NCI-H1930 (cell line): ENCODE results near the gene CACNB1.
A peak's percentile ranks its signal among the peaks of the same experiment; 100 is the strongest.

ENCODE experiments used
- DNase-seq, 2 experiments: peaks; one replicate each; lab custom pipeline; 2025; lab: John Stamatoyannopoulos, UW

The CACNB1 gene

DNA sequence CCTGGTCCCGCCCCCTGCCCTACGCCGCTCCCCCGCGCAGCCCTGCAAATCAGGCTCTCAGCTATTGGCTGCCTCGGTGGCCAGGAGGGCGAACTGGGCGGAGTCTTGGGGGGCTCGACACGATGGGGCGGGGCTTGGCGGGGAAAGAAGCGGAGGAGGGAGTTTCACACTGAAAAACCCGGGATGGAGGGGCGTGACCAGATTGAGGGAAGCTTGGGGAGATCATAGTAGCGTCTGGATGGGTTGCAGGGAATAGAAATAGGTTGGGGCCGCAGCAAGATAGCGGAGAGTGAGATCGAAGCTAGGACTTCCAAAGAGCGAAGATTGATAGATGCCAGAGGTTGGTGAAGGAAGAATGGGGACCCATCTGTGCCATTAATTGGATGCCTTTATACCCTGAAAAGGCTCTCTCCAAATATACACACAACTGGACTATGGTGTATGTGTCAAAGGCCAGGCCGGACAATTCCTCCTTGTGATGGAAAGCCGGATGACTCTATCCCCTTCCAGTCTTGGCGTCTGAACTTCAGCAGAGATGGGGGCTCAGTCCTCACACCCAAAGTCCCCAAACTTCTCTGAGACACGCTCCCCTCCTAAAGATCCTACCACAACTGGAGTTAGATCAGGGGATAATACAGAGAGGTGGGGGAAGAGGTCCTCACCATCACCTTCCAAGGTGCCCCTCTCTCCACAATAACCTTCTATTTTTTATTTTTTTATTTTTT lies 28.7 kb upstream of the CACNB1 start:
- DNase-seq: peak; percentile 38 to 60

DNA sequence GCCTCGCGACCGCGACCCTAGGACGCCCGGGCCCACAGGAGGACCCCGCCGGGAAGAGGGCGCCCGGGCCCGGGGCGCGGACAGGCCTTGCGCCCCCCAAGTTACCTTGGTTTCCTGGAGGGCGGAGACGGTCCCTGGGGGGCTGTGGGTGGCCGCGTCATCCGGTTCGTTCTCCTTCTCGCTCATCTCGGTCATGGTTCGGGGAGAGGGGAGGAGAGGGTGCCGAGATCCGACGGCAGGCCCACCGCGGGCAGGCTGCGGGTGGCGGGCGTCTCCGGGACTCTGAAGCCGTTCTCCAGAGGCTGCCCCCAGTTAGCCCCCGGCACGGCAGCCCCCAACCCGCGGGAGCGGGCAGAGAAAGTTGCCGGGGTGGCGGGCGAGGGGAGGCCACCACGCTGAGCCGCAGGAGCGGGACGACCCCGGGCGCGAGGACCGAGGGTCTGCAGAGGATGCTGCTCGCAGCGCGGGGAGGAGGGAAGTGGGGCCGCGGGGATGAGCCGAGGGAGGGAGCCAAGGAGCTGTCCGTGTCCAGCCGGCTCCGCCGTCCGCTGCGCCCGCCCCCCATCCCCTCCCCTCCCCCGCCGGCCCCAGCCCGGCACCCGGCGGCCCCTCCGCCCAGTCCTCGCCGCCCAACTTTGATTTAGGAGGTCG lies 28.0 kb upstream of the CACNB1 start, which contains the start of gene STAC2:
STAC2 (minus strand) TSS at position 638 of the 651 bp plus-strand sequence; CDS start at position 195, 443 bp downstream.
- no peak for DNase-seq

DNA sequence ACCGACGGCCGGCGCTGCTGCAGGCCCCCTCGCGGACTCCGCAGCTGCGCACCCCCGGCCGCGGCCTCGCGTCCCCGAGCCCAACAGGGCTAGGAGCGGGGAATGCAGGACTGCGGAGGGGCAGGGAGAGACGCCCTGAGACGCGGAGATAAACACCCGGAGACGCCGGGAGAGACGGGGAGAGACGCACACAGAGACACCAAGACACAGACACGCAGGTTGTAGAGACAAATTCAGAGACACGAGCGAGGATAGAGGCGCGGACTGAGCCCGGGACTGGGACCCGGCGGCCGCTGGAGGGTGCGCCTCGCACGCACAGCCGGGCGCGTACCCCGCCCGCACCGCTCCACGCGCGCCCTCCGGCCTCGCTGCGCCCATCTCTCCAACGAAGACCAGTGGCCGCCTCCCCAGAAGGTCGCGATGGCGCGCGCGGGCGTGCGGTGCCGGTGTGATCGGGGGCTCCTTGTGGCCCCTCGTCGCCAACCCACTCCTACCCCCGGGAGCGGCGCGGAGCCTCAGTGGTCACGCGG lies 27.4 kb upstream of the CACNB1 start:
- no peak for DNase-seq

DNA sequence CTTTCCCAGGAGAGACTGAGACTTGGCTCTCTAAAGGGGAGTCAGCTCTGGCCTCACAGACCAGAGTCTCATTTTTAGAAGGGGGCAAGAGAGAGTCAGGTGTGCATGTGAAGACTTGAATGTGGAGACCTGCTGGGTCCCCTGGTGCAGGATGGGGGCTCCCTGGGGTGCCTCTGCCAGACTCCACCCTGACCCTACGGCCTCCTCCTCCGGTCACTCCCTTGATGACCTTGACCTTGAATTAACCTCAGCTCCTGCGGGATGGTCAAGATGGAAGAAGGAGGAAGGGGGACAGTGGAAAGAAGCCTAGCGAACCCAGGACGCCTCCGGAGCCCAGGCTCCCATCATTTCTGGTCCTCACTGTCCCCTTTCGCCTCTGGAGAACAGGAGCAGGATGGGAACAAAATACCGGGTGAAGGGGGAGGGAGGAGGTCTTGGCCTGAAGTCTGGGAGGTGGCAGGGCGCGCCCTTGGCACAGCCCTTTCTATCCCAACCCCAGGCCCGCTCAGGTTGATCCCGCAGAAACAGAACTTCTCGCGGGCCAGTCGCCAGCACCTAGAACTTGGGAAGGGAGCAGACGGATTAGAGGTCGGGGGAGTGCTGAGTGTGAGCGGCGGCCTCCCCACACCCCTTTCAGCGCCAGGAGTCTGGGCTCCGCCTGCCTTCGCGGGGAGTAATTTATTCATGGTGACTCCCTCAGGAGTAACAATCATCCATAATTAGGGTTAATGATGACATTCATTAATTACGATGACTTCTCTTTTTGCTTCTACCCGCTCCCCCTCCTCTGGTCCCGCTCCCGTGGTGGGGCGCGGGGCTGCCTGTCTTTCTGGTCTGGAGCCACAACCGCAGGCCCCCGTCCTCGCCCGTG lies 26.7 kb upstream of the CACNB1 start:
- DNase-seq: no peak

DNA sequence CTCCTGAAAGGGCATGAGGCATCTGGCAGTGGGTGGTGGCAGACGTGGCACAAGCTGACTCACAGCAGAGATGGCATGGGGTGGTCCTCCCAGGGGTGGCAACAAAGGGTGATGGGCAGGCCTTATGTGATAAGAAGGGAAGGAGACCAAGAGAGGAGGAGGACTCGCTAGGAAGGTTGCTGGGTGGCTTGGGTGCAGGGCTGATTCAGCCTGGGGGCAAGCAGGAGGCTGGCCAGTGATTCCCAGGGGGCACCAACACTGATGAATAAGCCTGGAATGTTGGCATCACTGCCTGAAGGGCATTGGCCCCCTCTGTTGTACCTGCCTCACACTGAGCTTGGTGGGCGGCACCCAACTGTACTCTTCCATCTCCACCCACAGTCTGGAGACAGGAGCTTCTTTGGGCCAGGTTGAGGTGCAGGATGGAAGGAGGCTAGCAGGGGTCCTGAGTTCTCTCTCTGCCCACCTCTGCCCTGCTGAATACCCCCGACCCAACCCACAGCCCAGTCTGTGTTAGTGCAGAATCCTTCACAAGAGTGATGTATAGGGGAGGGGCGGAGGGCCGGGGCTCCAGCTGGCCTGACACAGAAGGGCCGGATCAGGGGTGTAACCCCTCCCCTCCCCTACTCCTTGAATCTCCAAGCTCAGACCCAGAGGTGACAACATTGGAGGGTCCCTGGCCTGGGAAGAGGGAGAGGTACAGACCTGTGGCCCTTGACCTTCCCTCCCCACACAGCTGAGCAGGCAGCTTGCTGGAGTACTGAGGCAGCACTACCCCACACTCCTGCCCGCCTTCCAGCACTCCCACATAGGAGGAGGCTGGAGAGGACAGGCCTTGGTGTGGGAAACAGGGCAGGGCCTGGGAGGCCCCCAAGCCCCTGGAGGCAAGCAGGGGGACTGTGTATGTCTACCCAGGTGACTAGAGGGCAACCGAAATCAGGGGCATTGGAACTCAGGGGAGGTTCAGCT lies 25.7 kb upstream of the CACNB1 start:
- no peak for DNase-seq

DNA sequence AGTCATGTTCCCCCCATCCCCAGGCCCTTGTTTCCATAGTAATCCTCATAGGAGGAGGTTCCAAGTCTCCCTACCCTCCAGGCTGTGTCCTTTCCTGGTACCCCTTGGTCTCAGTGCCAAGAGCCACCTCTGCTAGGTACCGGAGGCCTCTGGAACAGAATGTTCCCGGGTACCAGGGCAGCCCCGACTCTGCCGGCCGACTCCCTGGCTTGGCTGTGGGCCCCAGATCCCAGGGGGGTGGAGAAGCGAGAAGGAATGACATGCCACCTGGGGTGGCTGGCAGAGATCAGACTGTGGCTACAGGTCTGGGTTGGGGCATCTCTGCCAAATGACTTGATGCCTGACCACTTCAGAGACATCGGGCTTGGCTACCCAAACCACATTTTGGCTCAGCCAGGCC lies 24.7 kb upstream of the CACNB1 start:
- DNase-seq: no peak

DNA sequence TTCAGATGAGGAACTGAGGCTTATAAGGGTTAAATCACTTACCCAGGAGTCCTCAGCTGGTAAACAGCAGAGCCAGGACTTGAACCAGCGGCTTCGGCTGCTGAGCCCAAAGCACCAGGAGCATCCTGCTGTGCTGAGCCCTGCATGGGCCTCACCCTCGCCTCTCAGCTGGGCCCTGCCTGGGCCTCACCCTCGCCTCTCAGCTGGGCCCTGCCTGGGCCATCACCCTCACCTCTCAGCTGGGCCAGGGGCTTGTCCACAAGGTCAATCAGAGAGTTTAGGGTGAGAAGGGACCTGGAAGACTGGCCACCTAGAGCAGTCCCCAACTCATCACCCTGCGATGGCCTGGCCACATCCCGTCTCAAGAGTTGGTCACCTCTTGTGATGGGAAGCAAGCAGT lies 24.1 kb upstream of the CACNB1 start:
- no peak for DNase-seq

DNA sequence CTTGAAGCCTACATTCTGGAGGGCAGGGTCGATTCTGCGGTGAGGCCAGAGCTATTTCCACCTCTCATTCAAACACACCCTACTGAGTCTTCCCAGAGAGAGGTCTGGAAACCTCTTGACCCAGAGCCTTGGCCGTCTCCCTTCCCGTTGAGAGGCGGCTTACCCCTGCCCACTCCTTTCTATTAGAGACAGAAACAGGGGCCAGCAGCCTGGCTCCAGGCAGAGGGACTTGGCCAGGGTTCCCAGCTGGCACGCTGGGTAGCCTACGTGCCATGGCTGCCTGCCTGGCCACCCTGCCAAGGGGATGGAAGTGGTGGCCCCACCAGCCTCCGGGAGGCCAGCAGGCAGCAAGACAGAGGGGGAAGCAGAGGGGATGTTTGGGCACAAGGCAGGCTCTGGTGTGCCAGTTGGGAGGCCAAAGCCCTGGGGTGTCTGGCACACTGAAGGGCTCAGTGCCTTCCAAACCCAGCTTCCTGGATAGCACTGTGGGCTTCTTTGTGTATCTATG lies 22.2 kb upstream of the CACNB1 start:
- no peak for DNase-seq

DNA sequence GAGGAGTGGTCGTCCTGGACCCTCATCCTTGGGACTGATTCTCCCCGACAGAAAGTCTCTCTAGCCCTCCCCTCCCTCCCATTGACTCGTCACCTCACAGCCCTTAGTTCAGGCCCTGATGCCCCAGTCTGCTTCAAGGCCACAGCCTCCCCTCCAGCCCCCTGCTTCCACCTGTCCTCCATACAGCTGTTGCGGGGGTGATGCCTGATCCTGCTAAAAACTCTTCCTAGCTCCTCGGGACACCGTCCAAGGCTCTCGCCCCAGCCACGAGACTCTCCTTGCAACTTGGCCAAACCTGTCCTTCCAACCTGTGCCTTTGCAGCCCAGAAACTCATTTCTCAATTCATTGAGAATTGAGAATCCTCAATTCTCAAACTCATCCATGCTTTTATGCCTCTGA lies 21.4 kb upstream of the CACNB1 start:
- DNase-seq: no peak

DNA sequence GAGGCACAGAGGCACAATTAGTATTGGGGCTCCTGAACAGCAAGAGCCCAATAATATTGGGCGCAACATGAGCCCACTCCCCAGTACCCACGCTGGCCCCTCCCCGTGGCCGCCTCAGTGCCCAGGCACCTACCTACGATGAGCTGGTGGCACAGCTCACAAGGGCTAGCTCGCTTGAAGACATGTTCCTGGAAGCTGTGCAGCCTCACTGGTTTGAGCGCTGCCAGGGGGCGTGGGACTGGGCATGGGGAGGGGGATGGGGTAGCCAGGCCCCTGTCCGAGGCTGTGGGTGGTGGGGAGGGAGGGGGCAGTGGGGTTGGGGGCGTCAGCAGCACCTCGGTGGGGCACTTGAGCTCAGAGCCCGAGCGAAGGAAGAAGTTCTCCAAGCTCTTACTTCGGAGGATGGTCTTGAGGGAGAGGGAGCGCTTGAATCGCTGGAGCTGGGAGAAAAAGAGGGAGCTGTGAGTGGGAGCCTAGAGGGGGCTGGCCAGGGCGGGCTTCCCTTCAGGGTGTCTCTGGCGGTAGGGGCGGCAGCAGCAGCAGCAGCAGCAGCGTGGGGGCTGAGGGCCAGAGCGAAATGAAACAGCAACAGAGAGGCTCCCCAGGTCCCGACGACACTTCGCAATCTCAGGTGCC lies 20.4 kb upstream of the CACNB1 start:
- no peak for DNase-seq

DNA sequence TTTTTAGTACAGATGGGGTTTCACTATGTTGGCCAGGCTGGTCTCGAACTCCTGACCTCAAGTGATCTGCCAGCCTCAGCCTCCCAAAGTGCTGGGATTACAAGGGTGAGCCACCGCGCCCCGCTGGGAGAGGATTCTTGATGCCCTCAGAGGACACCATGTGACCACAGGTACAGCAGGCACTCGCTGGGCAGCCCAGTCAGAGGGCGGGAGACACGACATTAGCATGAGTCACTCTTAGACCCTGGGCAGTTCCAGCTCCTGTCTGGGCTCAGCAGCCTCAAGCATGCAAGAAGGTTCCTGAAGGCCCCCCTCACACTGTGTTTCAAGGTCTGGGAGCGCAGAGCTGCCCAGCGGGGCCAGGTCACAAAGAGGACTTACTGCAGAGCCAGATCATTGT lies 16.4 kb upstream of the CACNB1 start:
- no peak for DNase-seq

DNA sequence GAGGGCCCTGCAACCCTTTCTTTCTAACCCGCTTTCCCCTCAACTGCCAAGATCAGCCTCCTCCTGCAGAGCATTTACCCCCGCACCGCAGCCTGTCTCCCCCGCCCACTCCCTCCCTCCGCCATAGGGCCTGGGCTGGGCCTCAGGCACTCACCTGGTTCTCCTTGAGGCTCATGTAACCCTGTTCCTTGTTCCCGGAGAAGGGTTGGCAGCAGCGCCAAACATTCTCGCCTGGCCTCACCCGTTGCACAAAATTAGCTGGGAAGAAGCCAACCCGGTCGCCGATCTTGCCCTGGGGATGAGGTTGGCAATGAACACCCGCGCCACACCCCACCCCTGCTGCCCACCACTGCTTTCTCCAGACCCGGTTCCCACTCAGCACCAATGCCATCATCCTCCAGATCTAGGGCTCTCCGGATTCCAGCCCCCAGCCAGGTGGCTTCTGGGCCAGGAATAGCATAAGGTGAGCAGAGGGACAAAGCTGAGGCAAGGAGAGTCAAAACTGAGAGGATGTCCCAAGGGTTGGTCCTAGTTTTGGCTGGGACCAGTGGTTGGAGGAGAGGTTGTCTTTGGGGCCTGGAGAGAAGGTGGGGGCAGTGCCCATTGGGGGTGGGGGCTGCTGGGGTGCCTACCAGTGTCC lies 15.5 kb upstream of the CACNB1 start:
- no peak for DNase-seq

DNA sequence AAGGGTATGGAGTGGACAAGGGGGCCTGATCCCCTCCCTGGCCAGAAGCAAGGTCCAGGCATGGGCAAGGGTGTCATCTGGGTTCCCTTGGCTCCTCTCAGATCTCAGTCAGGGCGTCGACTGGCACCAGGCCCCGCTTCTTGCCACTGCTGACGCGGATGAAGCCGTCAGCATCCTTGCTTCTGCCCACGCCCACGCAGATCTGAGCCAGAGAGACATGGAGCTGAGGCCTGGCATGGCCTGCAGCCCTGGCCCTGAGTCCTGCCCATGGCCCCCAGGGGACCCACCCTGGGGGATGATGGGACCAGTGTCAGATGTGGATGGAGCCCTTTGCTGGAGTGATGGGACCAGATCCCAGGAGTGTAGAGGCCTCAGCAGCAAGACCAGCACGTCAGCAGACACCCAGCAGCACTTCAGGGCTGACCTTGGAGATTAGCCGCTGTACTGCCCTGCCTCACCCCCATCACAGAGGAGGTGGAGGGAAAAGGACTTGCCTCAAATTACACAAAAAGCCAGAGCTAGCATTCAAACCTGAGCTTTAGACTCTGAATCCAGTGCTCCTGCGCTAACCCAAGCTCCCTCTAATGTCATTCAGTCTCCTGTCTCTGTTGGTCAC lies 14.8 kb upstream of the CACNB1 start:
- no peak for DNase-seq

DNA sequence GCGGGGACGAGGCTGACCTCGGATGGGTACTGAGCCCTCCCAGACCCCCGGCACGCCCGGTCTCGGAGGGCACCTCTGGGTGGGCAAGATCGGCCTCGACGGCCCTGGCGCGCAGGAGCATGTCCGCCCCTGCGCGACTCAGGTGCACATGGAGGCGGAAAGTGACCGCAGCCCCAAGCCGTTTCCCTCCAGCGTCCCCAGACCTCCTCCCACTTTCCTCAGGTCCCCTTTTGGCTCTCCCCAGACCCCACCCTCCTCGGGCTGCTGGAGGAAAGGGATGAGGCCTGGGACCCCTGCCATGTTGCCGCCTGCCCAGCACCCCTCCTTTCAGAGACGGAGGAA lies 12.6 kb upstream of the CACNB1 start:
- no peak for DNase-seq

DNA sequence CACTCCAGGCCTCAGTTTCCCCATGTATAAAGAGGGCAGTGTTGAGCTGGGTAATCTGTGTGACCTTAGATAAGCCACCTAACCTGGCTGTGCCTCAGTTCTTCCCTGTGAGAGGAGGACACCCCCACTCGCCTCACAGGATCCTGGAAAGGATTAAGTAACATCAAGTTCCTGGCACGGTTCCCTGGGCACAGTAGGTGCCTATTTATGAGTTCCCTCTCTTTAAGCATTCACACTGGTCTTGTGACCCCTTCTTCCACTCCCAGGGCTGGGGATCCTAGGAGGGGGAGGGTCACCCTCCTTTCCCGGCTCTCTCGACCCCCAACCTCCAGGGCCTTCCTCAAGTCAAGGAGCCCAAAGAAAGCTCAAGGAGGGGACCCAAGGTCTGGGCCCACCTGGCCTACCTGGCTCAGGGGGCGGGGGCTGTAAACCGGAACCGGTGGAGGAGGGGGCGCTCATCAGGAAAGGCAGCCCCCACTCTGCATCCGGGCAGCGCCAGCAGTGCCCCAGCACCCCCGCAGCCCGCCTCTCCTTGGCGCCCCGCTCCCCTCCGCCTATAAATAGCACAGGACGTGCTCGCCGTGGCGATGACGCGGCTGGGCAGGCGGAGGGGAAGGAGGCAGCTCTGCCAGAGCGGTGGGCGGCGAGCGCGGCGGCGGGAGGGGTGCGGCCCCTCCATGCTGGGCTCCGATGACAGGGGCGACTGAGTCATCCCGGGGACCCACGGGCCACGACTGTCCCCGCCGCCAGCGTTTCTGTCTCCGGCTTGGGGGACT lies 12.0 kb upstream of the CACNB1 start:
- DNase-seq: no peak

DNA sequence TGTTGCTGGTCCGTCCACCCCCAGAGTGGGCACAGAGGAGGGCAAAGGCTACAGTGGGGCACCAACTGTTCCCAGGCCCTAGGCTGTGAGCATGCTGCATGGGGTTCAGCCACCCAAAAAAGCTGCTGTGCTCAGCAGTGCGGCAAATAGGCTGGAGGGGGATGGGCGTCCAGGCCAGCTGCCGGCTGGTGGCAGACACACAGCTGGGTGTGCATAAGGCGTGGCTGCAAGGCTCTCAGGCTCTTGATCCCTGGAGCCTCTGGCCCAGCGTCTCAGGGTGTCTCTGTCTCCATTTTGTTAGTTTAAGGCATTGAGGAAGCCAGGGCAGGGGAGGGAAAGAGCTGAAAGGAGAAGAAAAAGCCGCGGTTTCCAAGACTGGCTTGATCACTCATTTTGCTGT lies 11.4 kb upstream of the CACNB1 start:
- no peak for DNase-seq

DNA sequence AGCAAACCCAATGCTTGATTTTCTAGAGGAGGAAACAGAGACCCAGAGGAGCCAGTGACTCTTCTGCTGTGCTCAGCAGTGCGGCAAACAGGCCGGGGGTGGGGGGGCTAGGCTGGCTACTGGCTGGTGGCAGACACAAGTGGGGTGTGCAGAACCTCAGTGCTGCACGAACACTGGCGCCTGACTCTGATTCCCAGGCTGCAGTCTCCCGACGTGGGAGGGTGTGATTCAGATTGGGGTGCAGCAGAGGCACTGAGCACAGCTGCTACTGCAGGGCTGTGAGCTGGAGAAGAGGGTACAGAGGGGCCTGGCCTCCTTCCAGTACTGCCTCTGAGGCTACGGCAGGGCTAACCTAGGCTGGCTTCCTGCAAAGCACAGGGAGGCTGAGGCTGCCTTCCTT lies 10.7 kb upstream of the CACNB1 start:
- DNase-seq: no peak

DNA sequence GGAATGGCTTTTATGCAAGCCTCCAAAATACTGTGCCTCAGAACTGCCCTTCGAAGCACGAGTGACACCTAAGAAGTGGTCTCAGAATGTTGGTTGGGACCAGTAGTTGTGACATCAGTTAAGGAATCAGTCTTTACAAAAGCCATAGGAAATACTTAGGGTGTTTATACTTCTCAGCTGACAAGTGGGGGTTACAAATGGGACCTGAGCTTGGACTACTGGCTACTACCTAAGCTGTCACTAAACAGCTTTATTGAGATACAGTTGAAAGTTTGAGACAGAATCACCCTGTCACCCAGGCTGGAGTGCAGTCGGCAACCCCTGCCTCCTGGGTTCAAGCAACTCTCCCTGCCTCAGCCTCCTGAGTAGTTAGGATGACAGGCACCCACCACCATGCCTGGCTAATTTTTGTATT lies 7.7 kb upstream of the CACNB1 start:
- no peak for DNase-seq

DNA sequence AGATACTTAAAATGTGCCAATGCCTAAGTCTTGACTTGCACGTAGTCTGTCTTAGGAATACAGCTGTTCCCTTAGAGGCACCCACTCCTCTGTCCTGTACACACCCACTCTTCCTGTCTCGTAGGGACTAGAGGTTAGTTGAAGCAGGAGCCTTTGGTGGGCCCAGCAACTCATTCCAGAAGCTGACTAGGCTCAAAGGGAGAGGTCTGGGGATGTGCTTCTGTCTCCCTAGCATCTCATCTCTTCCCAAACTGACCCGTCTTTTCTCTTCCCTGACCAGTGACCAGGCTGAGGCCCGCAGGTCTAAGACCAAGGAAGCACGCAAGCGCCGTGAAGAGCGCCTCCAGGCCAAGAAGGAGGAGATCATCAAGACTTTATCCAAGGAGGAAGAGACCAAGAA lies 6.8 kb upstream of the CACNB1 start:
- DNase-seq: no peak
